ENCODE measurements around the gene B3GALT6.

- no peak for TF ChIP-seq CTCF (IDR thresholded peaks at IDR 0.05)
- TF ChIP-seq POLR2A (IDR thresholded peaks at IDR 0.05): no peak
- TF ChIP-seq POLR2AphosphoS5 (IDR thresholded peaks at IDR 0.05; ENCODE audit: insufficient read depth in 1 of 2, low read depth in 1 of 2): no peak
These were observed 3.1 kb downstream of the B3GALT6 start for GRCh38 chr1:1235016-1235744.
